Gastrocnemius medialis (tissue), 4 donors: Measurements from ENCODE around the gene ZNF566. TPM values are rescaled to one million over a fixed set of nuclear protein-coding genes. Genes with fewer than 3 reads are reported as not detected.
"Not testable (repeated sequence)": the region's sequence is repeated elsewhere in the genome, so short reads cannot be mapped to it uniquely, and the experiment has no call there.

Experiments
- ATAC-seq, 2 donors: fragments of 150-250 bp; one replicate each; pipeline ENCODE4 v1.9.1; 2016
- DNase-seq, 2 donors: peaks; one replicate each; pipeline ENCODE4 v3.0.0-alpha.2; 2019
- H3K27ac ChIP-seq, 4 donors: fragments of 200-600 bp; sonication (generic); 1 replicate in 1 of 4; 2 replicates in 3 of 4; pipeline ENCODE4 v1.5.1; 2016 to 2018; ENCODE audit warnings: mild to moderate bottlenecking in 2 of 4, moderate library complexity in 1 of 4
- H3K27me3 ChIP-seq, 3 donors: fragments of 200-600 bp; sonication (generic) in 2 of 3; 1 replicate in 1 of 3; 2 replicates in 2 of 3; pipeline versions ENCODE4 v1.5.1 to v1.6.0; 2016 to 2019; ENCODE audit warnings: mild to moderate bottlenecking in 1 of 3, moderate library complexity in 1 of 3
- H3K36me3 ChIP-seq, 2 donors: fragments of 200-600 bp; sonication (generic) in 1 of 2; one replicate each; pipeline ENCODE4 v1.5.1; 2017 to 2018
- H3K4me1 ChIP-seq, 2 donors: fragments of 200-600 bp; sonication (generic) in 1 of 2; one replicate each; pipeline ENCODE4 v1.5.1; 2016 to 2017; ENCODE audit warnings: mild to moderate bottlenecking in 2 of 2
- H3K4me3 ChIP-seq, 4 donors: fragments of 200-600 bp; sonication (generic) in 3 of 4; 1 replicate in 1 of 4; 2 replicates in 3 of 4; pipeline ENCODE4 v1.5.1; 2016 to 2019; ENCODE audit warnings: mild to moderate bottlenecking in 2 of 4
- H3K9me3 ChIP-seq, 3 donors: fragments of 200-600 bp; sonication (generic) in 2 of 3; 1 replicate in 1 of 3; 2 replicates in 2 of 3; pipeline ENCODE4 v1.5.1; 2016 to 2019
- CTCF ChIP-seq, 5 experiments: fragments of 450-650 bp in 3 of 5; fragments of 200-600 bp in 2 of 5; sonication (generic) in 2 of 5; IDR thresholded peaks in 4 of 5; conservative IDR thresholded peaks in 1 of 5; 1 replicate in 4 of 5; 2 replicates in 1 of 5; pipeline ENCODE4 v1.5.1; 2016 to 2019; ENCODE audit warnings: antibody characterized with exemption in 5 of 5, mild to moderate bottlenecking in 3 of 5, moderate library complexity in 3 of 5
- POLR2A ChIP-seq, 2 donors: fragments of 450-650 bp; IDR thresholded peaks; one replicate each; pipeline ENCODE4 v1.6.1; 2017; ENCODE audit warnings: antibody characterized with exemption in 2 of 2, mild to moderate bottlenecking in 2 of 2, moderate library complexity in 2 of 2
- in situ Hi-C, 4 donors: fragments of 200-750 bp; cut with MboI; loops; one replicate each; pipeline versions ENCODE4 v1.15.0 to v1.8.0; 2017; ENCODE audit warnings: low sequenced_read_pairs in 4 of 4
- intact Hi-C: fragments of 100-400 bp; cut with DNase I; formaldehyde crosslinking; loops from one replicate; pipeline ENCODE4 v1.15.1; 2023; ENCODE audit warnings: low total_unique reads
- total RNA-seq, 4 donors: library from RNA; depleted of rRNA; stranded (reverse); fragments of >200 nt; gene quantifications; one replicate each; pipeline versions ENCODE4 v1.1.0 to v1.2.3, GENCODE V29; 2016

ZNF566 gene
- total RNA-seq, 4 donors from 2014 or later = 4.1 to 8.3 (median 5.9) TPM

- in situ Hi-C loops = no loop called here
- Histone ChIP-seq H3K36me3 (peaks cover 0 to 24% of the 10 kb centered on the region in 2 donors), H3K4me3 (no peak overlapping the region), H3K4me1 (no peaks in the 10 kb centered on the region), H3K27ac (no peak overlapping the region), H3K9me3 (peaks cover 7 to 38% (median 9%) of the 10 kb centered on the region in 3 donors), H3K27me3 (no peaks in the 10 kb centered on the region)
- no peak for DNase-seq
- intact Hi-C loops = no loop called here
- no peak for ATAC-seq
- TF ChIP-seq POLR2A (IDR thresholded peaks at IDR 0.05) (no peak), CTCF (IDR thresholded peaks at IDR 0.05 in 4 of 5, conservative IDR thresholded peaks at IDR 0.05 in 1 of 5) (no peak)
Measured at GRCh38 chr19:36508325-36508724, 19.0 kb upstream of the ZNF566 start.

GRCh38 chr19:36501973-36502372 lies 12.6 kb upstream of the ZNF566 start:
- no peak for DNase-seq
- no peaks in the 10 kb centered on the region for H3K36me3 ChIP-seq
- peak overlapping the region in 1 of 4 donors; percentile 6 for H3K4me3 ChIP-seq
- H3K9me3 ChIP-seq = peaks cover 0 to 25% (median 8%) of the 10 kb centered on the region in 3 donors
- TF ChIP-seq POLR2A (IDR thresholded peaks at IDR 0.05) (no peak), CTCF (IDR thresholded peaks at IDR 0.05 in 4 of 5, conservative IDR thresholded peaks at IDR 0.05 in 1 of 5) (no peak)
- in situ Hi-C loops (no loop called here), intact Hi-C loops (no loop called here)
- no peak overlapping the region for H3K27ac ChIP-seq
- no peaks in the 10 kb centered on the region for H3K27me3 ChIP-seq
- H3K4me1 ChIP-seq = no peaks in the 10 kb centered on the region
- no peak for ATAC-seq

- no peaks in the 10 kb centered on the region for H3K27me3 ChIP-seq
- H3K4me1 ChIP-seq = no peaks in the 10 kb centered on the region
- intact Hi-C loops = no loop called here
Measured at GRCh38 chr19:36497001-36497400, 7.6 kb upstream of the ZNF566 start.

GRCh38 chr19:36492689-36493453 lies 3.5 kb upstream of the ZNF566 start:
- H3K4me1 ChIP-seq = peaks cover 5 to 10% of the 10 kb centered on the region in 2 donors
- in situ Hi-C loops = not testable (repeated sequence)
- TF ChIP-seq CTCF (IDR thresholded peaks at IDR 0.05 in 4 of 5, conservative IDR thresholded peaks at IDR 0.05 in 1 of 5) = peak in 3 of 5 experiments; percentile 14 to 49 (median 26)

More at GRCh38 chr19:36497001-36497400, 7.6 kb upstream of the ZNF566 start:
- TF ChIP-seq POLR2A (IDR thresholded peaks at IDR 0.05) (no peak), CTCF (IDR thresholded peaks at IDR 0.05 in 4 of 5, conservative IDR thresholded peaks at IDR 0.05 in 1 of 5) (no peak)
- H3K27ac ChIP-seq = no peak overlapping the region
- H3K4me3 ChIP-seq = no peak overlapping the region
- ATAC-seq = no peak
- no peaks in the 10 kb centered on the region for H3K36me3 ChIP-seq
- peaks cover 0 to 11% (median 5%) of the 10 kb centered on the region in 3 donors for H3K9me3 ChIP-seq
- in situ Hi-C loops = no loop called here
- DNase-seq = no peak

GRCh38 chr19:36490846-36491245 lies 1.5 kb upstream of the ZNF566 start:
- H3K27ac ChIP-seq, H3K27me3 ChIP-seq, DNase-seq, H3K4me3 ChIP-seq, ATAC-seq, intact Hi-C loops, in situ Hi-C loops, H3K36me3 ChIP-seq: not testable (repeated sequence)
- Histone ChIP-seq H3K9me3 (peaks cover 0 to 11% (median 0%) of the 10 kb centered on the region in 3 donors), H3K4me1 (peaks cover 5 to 11% of the 10 kb centered on the region in 2 donors)

More at GRCh38 chr19:36492689-36493453, 3.5 kb upstream of the ZNF566 start:
- H3K9me3 ChIP-seq = peaks cover 0 to 11% (median 0%) of the 10 kb centered on the region in 3 donors
- DNase-seq, ATAC-seq, H3K27ac ChIP-seq, H3K4me3 ChIP-seq, H3K27me3 ChIP-seq, H3K36me3 ChIP-seq, intact Hi-C loops: not testable (repeated sequence)
